Stimulated activated CD4-positive, alpha-beta T cell treated with anti-CD3 and anti-CD28 coated beads, Interleukin-2, amount 100 ng/mL, for 4 hours (primary cell): ENCODE data around the gene NOL9.

ENCODE experiments used
- DNase-seq: peaks from one replicate; pipeline ENCODE4 v3.0.0-alpha.2; 2020; ENCODE audit warnings: low read depth

NOL9 gene

DNA sequence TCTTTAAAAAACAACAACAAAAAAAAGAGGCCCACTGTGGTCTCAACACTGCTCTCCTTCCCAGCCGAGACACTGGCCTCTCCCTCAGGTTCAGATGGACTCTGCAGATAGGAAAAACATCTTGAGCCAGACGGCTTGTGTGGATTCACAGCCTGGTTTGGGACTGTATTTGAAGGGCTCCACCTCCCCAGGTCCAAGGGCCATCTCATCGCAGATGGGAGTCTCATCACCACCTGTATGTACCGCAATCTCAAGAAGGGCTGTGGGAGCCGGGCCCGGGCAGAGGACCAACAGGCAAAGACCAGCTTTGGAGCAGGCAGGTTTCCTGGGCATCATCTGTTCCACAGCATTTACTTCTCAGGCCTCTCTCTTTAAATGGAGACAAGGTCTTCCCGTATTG is 35.7 kb upstream of the NOL9 start:
- DNase-seq = no peak

DNA sequence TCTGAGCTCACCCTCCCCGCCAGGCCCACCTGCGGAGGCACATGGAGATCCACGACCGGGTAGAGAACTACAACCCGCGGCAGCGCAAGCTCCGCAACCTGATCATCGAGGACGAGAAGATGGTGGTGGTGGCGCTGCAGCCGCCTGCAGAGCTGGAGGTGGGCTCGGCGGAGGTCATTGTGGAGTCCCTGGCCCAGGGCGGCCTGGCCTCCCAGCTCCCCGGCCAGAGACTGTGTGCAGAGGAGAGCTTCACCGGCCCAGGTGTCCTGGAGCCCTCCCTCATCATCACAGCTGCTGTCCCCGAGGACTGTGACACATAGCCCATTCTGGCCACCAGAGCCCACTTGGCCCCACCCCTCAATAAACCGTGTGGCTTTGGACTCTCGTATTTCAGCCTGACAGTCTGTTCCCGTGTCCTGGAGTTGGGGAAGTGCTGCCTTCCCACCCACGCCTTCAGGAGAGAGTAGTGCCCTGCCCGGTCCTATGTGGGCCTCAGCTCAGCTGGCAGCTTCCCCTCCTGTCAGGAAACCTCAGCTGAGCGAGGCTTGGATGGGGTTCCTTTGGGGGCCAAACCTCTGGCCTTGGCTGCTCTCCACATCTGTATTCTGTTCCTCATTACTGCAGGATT is 34.7 kb upstream of the NOL9 start:
- no peak for DNase-seq

DNA sequence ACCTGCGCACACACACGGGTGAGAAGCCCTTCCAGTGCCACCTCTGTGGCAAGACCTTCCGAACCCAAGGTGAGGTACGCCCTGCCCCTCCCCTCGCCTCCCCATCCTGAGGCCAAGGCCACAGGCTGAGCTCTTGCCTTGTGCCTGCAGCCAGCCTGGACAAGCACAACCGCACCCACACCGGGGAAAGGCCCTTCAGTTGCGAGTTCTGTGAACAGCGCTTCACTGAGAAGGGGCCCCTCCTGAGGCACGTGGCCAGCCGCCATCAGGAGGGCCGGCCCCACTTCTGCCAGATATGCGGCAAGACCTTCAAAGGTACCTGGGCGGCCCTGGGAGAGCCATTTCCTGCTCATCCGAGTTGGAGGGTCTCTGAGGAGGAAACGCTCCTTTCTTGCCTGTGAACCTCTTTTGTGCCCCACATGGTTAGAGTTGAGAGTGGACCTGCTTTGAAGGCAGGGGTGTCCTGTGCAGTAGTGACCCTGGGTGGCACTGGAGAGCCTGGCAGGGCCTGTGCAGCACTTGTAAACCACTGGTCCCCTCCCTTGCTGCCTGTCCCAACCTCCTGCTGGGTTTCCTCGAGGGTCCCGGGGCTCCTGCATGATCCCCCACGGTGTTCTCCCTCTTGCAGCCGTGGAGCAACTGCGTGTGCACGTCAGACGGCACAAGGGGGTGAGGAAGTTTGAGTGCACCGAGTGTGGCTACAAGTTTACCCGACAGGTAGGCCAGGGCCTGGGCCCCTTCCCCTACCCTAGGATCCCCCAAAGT is 34.0 kb upstream of the NOL9 start:
- DNase-seq = no peak

GRCh38 chr1:6587261-6588005 is 33.1 kb upstream of the NOL9 start:
- DNase-seq = no peak

- DNase-seq = no peak
These were observed 32.1 kb upstream of the NOL9 start for GRCh38 chr1:6586404-6586816.

- no peak for DNase-seq
These were observed 31.5 kb upstream of the NOL9 start for GRCh38 chr1:6585841-6586240.

GRCh38 chr1:6585081-6585722 is 30.9 kb upstream of the NOL9 start:
- no peak for DNase-seq

- DNase-seq = no peak
These were observed 30.1 kb upstream of the NOL9 start for GRCh38 chr1:6584126-6585080.

DNA sequence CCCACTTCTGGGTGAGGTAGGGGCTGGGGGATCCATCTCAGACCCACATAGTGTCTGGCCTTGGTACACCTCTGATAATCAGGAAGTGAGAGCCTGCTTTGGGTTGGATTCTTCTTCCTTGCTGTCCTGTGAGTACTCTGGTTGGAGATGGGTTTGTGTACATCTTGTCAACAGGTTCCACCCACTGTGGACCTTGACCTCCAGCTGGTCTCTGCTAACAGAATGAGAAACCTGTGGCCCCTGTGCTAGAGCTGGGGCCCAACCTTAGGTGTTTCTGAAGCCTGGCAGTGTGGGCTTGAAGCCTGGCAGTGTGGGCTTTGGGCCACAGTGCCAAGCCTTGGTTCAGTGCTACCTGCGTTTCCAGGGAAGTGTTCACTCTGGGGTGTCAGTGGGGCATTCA is 28.1 kb upstream of the NOL9 start:
- no peak for DNase-seq

DNA sequence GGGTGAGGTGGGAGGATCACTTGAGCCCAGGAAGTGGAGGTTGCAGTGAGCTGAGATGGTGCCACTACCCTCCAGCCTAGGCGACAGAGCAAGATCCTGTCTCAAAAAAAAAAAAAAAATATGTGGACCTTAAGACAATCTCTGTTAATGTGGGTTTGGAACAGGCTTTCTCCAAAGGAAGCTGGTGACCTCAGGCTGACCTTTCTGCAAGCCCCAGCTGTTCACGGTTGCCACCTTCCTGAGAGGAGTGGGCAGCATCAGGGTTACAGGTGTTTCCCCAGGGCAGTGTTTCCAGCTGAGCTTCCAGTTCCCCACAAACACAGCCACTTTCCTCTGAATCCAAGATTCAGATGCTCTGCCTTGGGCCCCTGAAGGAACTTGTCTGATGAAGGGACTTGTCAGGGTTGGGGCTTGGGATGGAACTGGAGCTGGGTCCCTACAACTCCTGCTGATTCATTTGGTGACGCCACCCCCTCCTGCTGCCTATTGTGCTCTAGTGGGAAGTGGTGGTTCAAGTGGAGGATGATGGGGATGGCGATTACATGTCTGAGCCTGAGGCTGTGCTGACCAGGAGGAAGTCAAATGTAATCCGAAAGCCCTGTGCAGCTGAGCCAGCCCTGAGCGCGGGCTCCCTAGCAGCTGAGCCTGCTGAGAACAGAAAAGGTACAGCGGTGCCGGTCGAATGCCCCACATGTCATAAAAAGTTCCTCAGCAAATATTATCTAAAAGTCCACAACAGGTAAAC is 27.4 kb upstream of the NOL9 start:
- DNase-seq = no peak

DNA sequence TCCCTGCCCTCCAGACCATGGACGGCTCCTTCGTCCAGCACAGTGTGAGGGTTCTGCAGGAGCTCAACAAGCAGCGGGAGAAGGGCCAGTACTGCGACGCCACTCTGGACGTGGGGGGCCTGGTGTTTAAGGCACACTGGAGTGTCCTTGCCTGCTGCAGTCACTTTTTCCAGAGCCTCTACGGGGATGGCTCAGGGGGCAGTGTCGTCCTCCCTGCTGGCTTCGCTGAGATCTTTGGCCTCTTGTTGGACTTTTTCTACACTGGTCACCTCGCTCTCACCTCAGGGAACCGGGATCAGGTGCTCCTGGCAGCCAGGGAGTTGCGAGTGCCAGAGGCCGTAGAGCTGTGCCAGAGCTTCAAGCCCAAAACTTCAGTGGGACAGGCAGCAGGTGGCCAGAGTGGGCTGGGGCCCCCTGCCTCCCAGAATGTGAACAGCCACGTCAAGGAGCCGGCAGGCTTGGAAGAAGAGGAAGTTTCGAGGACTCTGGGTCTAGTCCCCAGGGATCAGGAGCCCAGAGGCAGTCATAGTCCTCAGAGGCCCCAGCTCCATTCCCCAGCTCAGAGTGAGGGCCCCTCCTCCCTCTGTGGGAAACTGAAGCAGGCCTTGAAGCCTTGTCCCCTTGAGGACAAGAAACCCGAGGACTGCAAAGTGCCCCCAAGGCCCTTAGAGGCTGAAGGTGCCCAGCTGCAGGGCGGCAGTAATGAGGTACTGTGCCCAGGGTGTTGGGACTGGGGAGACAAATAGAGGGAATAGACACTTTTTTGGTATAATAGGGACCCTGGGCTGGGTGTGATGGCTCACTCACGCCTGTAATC is 26.5 kb upstream of the NOL9 start:
- no peak for DNase-seq

GRCh38 chr1:6580119-6580592 is 25.8 kb upstream of the NOL9 start:
- no peak for DNase-seq

GRCh38 chr1:6579374-6580118 is 25.2 kb upstream of the NOL9 start, which contains the start of gene ZBTB48:
Gene ZBTB48, plus strand, starts transcription at chr1:6579994. Its CDS starts 616 bp downstream, at chr1:6580610.
- DNase-seq = peak; percentile 97

- no peak for DNase-seq
These were observed 24.5 kb upstream of the NOL9 start for GRCh38 chr1:6578624-6579373.

DNA sequence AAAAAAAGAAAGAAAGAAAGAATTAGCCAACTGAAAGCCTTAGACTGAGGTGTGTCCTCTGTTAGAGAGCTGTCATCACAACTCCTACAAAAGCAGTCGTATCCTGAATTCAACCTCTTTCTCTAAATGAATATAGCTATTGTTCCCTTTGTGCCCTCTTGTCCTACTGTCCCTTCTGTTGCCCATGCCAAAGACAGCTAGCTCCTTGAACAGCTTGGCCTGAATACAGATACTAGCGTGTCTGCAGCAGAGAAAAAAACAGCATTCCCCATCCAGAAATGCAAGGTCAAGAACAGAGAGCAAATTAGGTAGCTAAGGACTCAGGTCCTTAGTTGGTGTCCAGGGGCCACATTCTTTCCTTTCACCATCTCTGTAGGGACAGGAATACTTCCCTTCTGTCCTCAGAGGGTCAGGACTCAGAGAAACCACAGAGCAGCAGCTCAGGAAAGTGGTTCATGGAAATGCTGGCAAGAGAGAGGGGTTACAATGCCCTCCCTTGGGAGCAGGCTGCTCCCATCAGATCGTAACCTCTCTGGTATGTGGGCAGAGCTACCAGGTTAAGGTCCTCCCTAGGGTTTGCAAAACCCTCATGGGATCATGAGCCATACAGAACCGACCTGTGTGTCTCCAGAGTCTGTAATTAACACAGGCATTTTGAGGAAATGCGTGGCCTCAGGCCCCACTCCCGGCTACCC is 23.7 kb upstream of the NOL9 start:
- no peak for DNase-seq

DNA sequence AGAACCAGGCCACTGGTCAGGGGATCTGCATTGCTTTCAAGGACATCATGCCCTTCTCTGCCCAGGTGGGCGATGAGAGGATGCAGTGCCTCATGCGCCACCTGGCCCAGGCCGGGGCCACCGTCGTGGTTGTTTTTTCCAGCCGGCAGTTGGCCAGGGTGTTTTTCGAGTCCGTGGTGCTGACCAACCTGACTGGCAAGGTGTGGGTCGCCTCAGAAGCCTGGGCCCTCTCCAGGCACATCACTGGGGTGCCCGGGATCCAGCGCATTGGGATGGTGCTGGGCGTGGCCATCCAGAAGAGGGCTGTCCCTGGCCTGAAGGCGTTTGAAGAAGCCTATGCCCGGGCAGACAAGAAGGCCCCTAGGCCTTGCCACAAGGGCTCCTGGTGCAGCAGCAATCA is 20.5 kb upstream of the NOL9 start:
- DNase-seq = no peak

DNA sequence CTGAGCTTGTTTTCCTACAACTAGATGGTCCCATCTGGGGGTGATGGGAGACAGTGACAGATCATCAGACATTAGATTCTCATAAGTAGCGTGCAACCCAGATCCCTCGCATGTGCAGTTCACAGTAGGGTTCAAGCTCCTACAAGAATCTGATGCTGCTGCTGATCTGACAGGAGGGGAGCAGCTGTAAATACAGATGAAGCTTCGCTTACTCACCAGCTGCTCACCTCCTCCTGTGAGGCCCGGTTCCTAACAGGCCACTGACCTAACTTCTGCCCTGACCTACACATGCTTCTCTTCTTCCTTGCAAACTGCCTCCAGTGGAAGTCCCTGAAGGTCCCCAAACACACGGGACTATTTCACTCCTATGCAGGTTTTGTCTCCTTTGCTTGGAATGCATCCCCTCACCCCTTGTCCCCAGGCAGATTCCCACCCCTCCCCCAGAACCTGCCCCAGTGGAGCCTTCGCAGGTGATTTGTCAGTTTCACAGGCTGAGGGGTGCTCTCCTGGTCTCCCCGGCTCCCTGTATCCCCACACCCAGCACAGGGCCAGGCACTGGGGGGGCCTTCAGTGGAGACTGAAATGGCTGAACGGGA is 19.8 kb upstream of the NOL9 start:
- DNase-seq = no peak
